Measurements from ENCODE around the gene YWHAH.

Gene YWHAH

GRCh38 chr22:31923136-31923535 lies 21.2 kb upstream of the YWHAH start:
- TF ChIP-seq CTCF (IDR thresholded peaks at IDR 0.05; ENCODE audit: low read depth, low read length): no peak
- no peak for DNase-seq (ENCODE audit: extremely low read depth, low read depth)

- DNase-seq (ENCODE audit: extremely low read depth, low read depth): no peak
- TF ChIP-seq CTCF (IDR thresholded peaks at IDR 0.05; ENCODE audit: low read depth, low read length): no peak
Observed at GRCh38 chr22:31923747-31924146, 20.6 kb upstream of the YWHAH start.

- no peak for TF ChIP-seq CTCF (IDR thresholded peaks at IDR 0.05; ENCODE audit: low read depth, low read length)
Observed at GRCh38 chr22:31925056-31925455, 19.3 kb upstream of the YWHAH start.

GRCh38 chr22:31926024-31926423 lies 18.3 kb upstream of the YWHAH start:
- TF ChIP-seq CTCF (IDR thresholded peaks at IDR 0.05; ENCODE audit: low read depth, low read length): no peak
- DNase-seq (ENCODE audit: extremely low read depth, low read depth): no peak

More at GRCh38 chr22:31925056-31925455, 19.3 kb upstream of the YWHAH start:
- DNase-seq (ENCODE audit: extremely low read depth, low read depth): no peak

GRCh38 chr22:31926969-31927368 lies 17.4 kb upstream of the YWHAH start:
- TF ChIP-seq CTCF (IDR thresholded peaks at IDR 0.05; ENCODE audit: low read depth, low read length): no peak
- DNase-seq (ENCODE audit: extremely low read depth, low read depth): no peak

GRCh38 chr22:31927562-31927961 lies 16.8 kb upstream of the YWHAH start:
- TF ChIP-seq CTCF (IDR thresholded peaks at IDR 0.05; ENCODE audit: low read depth, low read length): no peak
- DNase-seq (ENCODE audit: extremely low read depth, low read depth): no peak

- no peak for TF ChIP-seq CTCF (IDR thresholded peaks at IDR 0.05; ENCODE audit: low read depth, low read length)
- no peak for DNase-seq (ENCODE audit: extremely low read depth, low read depth)
Observed at GRCh38 chr22:31929167-31929930, 15.0 kb upstream of the YWHAH start.
